Amniotic stem cell (primary cell): Measurements from ENCODE around the gene PFKM.
"Not testable (repeated sequence)": the region's sequence is repeated elsewhere in the genome, so short reads cannot be mapped to it uniquely, and the experiment has no call there.

Experiments
- DNase-seq: peaks from one replicate; lab custom pipeline; 2025; lab: John Stamatoyannopoulos, UW

The PFKM gene

DNA sequence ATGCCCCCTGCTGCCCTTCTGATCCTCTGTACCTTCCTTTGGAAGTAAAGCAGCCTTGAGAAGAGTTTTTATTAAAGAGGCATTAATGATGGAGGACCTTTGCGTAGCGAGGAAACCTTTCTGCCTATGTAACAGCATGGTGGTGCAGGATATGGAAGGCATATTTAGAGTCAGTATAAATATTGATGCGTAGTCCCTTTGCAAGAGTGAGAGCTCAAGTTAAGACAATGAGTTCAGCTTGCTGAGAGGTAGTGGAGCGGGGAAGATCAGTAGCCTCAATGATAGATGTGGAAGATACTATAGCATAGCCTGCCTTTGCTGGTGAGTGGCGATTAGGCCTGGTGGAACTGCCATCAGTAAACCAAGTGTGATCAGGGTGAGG is 7.9 kb upstream of the PFKM start:
- not testable (repeated sequence) for DNase-seq

DNA sequence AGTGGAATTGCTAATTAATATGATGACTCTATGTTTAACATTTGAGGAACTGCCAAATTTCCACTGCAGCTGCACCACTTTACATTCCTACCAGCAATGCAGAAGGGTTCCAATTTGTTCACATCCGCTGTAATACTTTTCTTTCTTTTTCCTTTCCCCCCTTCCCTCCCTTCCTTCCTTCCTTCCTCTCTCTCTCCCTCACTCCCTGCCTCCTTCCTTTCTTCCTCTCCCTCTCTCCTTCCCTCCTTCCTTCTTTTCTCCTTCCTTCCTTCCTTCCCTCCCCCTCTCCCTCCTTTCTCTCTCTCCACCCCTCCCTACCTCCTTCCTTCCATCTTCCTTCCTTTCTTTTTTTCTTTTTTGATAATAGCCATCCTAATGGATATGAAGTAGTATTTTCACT is 3.2 kb upstream of the PFKM start:
- DNase-seq, result no peak

DNA sequence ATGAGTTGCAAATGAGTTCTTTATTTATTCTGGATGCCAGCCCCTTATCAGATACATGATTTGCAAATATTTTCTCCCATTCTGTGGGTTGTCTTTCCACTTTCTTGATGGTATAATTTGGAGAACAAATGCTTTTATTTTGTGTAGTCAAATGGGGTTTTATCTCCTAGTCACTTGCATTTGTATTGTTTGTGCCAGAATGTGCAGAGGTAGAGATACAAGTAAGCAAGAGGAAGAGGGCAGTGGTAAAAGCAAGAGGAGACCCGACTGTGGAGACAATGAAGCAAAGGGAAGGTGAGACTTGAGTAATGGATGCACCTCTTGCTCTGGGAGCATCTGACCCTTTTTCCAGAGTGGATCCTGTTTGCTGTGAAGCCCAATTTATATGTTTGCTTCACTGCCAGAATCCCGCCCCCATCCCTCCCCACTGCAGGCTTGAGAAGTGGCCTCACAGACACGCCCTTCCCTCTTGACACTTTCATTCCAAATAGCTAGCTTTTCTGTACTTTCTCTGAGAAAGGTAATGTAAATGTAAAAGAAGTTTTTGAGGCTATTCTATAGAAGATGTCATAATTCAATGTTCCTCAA is 786 bp upstream of the PFKM start:
- no peak for DNase-seq

DNA sequence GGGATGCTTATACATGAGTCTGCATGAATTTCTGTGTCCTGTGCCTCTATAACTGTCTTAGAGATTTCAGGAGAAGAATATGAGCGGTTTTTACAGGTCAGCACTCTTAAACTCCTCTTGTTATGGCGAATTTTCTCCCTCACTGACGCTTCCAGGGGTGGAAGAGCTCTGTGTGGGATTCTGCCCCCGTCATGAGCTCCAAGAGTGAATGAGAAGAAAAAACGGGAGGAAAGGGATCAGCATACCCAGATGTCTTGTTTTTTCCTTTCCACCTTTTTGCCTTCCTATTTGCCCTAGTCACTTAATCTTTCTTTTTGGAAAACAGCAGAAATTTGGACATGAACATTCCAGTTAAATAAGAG is 651 bp downstream of the PFKM start:
- DNase-seq, result no peak

DNA sequence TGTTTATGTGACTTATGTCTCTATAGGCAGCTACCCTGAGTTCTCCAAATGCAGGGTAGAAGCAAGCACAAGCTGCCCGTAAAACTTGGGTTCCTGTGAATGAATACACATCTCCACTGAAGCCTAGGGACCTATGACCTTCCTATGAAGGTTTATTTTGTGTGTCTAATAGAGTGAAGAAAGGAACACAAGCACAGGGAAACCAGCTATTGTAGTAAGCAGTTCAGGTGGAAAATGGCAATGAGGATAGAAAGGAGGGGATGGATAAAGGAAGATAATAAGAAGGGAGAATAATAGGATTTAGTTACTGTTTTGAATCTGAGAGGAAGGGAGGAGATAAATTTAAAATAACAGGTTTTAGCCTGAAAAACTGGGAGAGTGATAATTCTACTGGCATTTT is 2.4 kb downstream of the PFKM start:
- DNase-seq, result no peak

DNA sequence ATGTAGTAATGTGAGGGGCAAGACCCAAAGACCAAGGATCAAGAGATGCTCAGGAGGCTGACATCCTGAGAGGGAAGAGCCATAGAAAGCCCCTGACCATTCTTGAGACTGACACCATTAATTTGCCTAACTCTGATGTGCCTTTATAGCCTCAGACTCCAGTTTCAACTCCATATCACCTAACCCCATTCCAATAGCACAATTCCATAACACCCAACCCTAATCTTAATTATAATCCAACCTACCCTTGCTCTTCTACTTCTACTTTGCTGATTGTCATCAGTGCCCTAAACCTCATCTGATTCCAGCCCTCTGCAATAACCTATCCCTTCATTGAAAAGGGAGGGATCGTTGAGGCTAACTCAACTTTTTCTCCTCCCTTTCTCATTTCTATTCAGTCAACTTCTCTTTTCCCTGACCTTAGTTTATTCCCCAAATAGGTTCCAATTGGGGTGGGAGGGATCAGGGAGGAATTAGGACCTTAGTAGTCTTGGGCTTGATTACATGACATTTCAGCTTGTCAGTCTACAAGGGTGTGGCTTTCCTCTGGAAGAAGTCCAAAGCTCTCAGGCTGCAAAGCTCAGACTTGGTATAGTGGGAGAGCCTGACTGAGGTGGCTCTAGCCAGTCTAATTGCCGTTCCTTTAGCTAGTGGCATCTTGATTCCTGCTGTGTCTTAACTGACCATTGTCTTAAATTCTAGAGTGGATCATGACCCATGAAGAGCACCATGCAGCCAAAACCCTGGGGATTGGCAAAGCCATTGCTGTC is 3.1 kb downstream of the PFKM start:
- no peak for DNase-seq

DNA sequence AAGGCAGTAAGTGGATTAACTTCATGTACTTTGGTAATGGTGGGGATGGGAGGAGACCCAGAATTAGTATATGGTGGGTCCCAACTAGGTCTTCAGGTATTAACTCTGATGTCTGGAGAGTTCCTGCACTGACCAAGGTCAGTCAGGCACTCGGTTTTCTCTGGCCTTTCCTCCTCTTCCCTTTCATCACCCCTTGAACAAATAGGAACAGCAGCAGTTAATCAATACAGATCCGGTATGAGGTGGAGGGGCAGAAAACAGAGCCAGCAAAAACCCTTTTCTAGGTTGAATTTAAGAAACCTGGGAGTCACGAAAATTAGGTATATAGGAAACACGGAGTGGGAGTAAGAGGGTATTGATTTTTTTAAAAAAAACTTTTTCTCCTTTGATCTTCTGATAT is 4.0 kb downstream of the PFKM start:
- DNase-seq, result no peak

DNA sequence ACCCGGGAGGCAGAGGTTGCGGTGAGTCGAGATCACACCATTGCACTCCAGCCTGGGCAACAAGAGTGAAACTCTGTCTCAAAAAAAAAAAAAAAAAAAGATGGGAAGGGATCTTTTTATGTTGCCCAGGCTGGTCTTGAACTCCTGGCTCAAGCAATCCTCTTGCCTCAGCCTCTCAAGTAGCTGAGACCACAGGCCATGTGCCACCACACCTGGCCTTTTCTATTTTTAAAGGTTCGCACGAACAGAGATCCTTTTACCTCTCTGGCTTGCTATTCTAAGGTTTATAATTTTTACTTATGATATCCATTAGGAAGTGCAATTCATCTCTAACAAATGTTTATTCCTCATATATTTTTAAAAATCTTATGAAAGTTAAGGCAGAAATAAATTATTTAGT is 6.4 kb downstream of the PFKM start:
- not testable (repeated sequence) for DNase-seq

DNA sequence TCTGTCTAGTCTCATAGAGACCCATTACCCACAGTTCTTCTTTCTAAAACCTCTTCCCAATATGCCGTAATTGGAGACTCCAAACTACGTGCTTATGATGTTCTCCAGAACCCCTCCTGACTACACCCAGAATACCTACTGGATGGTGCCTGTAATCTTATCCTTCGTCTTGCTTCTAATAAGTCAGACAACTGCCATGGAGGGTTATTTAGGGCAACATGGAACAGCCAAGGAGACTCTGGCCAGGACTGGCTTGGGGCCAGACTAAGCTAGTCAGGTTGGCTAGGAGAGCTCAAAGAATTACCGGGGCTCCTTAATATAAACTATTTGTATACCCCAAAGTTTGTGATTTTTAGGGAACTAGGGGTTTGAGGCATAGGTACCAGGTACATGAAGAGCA is 6.8 kb downstream of the PFKM start:
- DNase-seq, result no peak

DNA sequence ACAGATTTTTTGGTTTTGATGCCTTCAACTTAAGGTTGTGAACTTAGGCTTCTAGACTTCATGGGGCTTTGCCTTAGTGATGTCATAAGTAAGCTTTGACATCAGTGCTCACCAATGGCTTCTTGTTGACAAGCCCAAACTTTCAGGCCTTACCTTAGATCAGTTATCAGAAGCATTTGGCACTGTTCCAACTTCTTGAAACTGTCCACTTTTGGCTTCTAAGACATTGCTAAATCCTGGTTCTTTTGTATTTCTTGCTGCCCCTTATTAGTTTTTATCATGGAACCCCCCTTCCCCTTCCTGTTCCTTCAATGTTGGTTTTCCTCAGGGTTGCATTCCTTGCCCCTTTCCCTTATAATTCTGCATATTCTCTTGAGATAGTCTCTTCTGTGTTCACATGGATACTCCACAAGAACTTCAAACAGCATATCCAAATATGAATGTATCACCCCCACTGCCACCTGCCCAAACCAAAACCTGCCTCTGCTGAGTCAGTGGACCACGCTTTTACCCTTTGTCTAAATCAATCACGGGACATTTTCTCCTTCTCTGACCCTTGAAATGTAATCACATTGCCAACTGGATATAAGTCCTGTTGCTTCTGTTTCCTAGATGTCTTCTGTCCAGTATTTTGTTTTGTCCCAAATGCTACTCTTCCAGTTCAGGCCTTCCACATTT is 7.9 kb downstream of the PFKM start:
- DNase-seq, result no peak

DNA sequence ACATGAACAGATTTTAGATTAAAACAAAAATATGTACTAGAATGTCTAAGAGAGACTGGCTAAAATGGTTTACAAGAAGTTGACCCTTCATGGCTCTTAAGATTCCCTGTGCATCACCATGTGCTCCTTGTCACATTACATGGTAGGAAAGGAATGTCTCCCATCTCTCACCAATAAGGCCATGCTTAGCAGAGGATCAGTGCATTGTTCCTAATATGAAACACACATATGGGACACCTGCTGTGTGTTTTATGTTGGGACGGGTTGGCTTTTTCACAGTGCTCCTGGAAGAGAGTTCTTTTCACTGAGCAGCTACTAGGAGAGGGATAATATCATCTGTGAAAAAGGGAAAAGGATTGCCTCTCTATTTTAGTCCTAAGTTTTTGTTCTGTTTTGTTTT is 9.6 kb downstream of the PFKM start:
- no peak for DNase-seq

DNA sequence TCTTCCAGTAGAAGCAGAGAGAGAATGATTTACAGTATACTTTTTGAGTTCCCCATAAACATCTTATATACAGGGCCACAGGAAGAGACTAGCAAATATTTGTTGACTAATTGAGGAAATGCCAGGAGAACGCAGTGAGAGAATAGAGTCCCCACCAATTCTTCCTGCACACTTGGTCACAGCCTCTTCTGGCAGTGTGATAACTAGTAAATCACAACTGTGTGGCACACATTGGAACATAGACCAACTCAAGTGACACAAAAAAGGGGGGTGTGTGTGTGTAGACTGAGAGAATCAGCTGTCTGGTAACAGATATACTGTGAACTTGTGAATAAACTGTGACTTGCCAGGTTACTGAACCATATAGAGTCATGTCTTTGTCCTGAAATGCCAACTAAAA is 10.2 kb downstream of the PFKM start:
- no peak for DNase-seq

DNA sequence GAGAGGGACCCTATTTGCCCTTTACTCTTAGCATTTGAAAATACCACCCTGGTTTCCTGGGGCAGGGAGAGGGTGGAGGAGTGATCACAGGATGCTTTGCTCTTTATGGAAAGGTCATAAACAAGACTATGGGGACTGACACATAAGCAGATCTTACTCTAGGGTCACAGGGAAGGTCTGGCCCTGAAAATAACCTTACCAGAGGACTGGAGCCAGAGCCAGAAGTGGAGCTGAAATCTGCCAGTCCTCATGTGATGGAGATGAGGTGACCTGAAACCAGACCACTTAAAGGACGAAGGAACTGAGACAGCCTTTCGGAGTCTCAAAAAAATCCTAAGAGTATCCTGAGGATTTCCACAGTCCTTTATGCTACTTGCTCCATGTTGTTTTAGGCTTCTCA is 12.4 kb downstream of the PFKM start:
- DNase-seq, result no peak

DNA sequence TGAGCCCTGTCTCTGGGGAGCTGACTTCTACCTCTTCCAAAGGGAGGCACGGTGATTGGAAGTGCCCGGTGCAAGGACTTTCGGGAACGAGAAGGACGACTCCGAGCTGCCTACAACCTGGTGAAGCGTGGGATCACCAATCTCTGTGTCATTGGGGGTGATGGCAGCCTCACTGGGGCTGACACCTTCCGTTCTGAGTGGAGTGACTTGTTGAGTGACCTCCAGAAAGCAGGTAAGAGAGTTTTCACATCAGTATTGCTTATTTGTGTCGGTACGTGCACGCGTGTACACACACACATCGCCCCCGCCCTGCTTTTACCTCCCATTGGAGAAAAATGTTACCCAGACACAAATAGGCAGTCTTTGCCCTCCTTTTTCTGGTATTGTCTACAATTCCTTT is 13.7 kb downstream of the PFKM start:
- no peak for DNase-seq

DNA sequence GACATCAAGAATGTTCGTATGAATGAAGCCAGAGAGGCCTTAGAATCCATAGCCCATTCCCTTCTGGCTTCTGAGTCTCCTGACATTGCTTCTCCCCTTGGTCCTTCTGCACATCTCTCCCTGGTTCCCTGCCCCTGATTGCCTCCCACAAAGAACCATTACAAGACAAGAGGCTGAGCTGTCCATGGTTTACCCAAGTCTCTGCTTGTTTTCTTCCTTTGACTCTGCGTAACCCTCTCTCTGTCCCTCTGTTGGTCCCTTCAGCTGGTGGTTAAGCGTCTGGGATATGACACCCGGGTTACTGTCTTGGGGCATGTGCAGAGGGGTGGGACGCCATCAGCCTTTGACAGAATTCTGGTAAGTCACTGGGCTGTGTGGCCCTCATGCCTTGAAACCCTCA is 15.9 kb downstream of the PFKM start:
- DNase-seq, result no peak

DNA sequence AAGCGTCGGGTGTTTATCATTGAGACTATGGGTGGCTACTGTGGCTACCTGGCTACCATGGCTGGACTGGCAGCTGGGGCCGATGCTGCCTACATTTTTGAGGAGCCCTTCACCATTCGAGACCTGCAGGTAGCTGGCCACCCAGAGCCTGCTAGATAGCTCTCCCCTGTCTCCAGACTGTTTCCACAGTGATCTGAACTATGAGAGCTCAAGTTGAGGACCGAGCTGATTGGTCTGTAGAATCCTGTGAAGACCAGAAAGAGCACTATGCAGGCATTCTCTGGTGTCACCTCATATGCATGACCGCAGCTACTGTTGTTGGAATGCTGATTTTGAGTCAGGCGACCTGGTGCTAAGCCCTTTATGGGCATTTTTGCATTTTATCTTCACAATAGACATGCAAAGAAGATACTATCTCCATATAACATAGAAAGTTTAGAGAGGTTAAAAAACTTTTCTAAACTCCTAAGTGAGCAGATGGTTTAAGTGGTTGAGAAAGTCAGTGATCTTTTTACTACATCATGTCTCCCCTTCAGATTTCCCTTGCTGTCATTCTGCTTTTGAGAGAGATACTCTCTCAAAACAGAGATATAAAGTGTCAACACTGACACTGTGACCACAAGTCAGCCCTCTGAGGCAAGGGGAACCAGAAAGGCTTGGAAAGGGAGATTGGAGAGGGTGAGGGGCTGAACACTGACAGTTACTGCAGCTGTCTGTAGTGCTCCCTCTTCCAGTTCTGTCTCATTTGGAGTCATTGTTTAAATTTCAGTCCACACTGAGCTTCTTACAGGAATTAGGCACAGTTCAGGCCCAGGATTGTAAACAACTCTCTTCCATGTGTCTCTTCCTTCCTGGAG is 23.9 kb downstream of the PFKM start:
- no peak for DNase-seq

DNA sequence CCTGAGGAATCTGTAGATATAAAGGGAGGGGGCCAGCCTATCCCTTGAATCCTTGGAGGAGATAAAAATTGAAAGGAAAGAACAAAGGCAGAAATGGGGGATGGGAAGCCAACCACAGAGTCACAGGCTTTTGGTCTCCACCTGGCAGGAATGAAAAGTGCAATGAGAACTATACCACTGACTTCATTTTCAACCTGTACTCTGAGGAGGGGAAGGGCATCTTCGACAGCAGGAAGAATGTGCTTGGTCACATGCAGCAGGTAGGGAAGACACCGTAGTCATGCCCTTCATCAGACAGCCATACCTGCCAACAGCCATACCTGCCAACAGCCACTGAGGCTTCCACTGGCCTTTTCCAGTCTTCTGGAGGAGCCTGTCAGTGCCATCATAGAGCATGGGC is 24.7 kb downstream of the PFKM start:
- DNase-seq, result no peak

DNA sequence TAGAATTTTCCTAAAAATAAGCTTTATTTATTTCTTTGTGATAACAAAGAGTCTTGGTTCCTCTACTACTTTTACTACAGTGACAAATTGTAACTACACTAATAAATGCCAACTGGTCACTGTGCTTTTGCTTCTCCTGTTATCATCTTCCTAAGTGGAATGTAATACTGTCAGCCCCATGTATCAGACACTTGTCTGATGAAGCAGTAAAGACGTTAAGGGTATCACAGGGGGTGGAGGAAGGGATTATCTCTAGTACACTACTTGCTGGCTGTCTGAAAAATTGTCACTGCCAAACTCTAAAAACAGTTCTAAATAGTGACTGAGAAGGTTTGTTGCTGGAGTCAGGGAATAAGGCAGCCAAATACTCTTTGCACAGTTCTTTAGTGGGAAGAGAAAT is 26.8 kb downstream of the PFKM start:
- DNase-seq, result no peak

DNA sequence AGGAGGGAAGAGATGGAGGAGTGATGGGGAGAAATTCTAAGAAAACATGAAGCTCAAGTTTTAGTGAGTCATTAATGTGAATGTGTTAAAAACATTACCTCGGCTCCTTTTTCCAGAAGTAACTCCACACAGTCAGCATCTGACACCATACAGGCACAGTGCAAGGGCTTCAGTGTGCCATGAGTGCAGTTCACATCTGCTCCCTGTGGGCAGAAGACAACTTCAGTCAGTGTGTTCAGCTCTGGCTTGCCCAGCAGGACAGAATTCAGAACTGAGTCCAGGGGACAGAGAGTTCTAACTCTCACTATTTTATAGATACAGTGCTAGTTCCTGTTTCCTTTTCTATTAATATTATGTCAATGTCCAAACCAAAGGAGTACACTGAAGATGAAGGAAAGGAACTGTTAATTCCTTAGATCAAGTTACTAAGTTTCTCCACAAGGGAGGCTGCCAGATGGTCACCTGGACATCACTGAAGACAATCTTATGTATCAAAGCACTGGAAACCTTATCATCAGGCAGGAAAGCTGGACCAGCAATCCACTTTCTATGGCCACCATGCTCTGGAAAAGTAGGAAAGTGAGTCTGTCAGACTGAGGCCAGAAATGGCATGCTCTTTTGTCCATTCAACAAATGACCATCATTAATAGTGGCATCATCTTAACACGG is 32.1 kb downstream of the PFKM start:
- no peak for DNase-seq

DNA sequence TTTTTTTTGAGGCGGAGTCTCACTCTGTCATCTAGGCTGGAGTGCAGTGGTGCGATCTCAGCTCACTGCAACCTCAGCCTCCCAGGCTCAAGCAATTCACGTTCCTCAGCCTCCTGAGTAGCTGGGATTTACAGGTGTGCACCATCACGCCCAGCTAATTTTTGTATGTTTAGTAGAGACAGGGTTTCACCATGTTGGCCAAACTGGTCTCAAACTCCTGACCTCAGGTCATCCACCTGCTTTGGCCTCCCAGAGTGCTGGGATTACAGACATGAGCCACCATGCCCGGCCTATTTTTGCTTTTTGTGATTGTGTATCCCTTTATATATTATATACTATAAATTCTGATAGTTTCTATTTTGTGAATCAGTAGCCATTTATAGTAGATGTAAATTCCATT is 36.6 kb downstream of the PFKM start:
- not testable (repeated sequence) for DNase-seq

DNA sequence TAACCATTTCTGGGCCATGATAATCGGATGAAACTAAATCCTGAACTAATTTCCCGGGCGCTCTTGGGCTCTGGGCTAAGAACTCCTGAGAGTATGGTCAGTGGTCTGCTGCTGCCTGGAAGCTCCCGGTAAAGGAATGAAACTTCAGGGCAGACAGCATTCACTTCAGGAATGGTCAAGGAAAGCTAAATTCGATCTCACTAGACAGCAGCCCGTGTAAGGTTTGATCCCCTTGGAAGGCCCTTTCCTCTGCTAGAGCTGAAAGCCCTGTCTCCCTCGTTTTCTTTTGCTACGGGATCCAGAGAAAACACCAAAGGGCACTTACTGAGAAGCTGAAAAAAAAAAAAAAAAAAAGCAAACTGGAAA is 37.5 kb downstream of the PFKM start:
- no peak for DNase-seq
